WTC11 (cell line): ENCODE measurements around the gene DTX1. TPM values are rescaled to one million over a fixed set of nuclear protein-coding genes. Genes with fewer than 3 reads are reported as not detected.
A peak's percentile ranks its signal among the peaks of the same experiment; 100 is the strongest.

Experiments
- ATAC-seq: fragments of 200-7000 bp; cut with Tn5 transposase; 2 replicates; pipeline ENCODE4 v1.10.0; 2021; ENCODE audit warnings: mild to moderate bottlenecking, moderate library complexity
- CTCF ChIA-PET: fragments of 300-600 bp; sonication (Branson Sonifier 250); formaldehyde crosslinking; loops from one replicate; lab custom pipeline; 2021; ENCODE audit warnings: antibody characterized with exemption; lab: Charles Lee
- POLR2A ChIA-PET: fragments of 350-600 bp; sonication (Branson Sonifier 250); formaldehyde crosslinking; loops from one replicate; lab custom pipeline; 2021; ENCODE audit warnings: antibody characterized with exemption; lab: Charles Lee
- DNase-seq: peaks from one replicate; pipeline ENCODE4 v3.0.0; 2021; ENCODE audit warnings: low spot score
- H3K27ac Mint-ChIP-seq: 2 replicates; pipeline ENCODE4 v1.8.0; 2021; ENCODE audit warnings: mixed read lengths
- H3K27me3 Mint-ChIP-seq: 2 replicates; pipeline ENCODE4 v1.8.0; 2021; ENCODE audit warnings: low read depth, mild to moderate bottlenecking, moderate library complexity, mixed read lengths
- H3K36me3 Mint-ChIP-seq: 2 replicates; pipeline ENCODE4 v1.8.0; 2021; ENCODE audit warnings: mixed read lengths
- H3K4me1 Mint-ChIP-seq: 2 replicates; pipeline ENCODE4 v1.8.0; 2022; ENCODE audit warnings: mixed read lengths
- H3K4me3 Mint-ChIP-seq: 2 replicates; pipeline ENCODE4 v1.8.0; 2021; ENCODE audit warnings: mild to moderate bottlenecking, moderate library complexity, mixed read lengths
- H3K9me3 Mint-ChIP-seq: 2 replicates; pipeline ENCODE4 v1.8.0; 2021; ENCODE audit warnings: mixed read lengths
- CBFB ChIP-seq: sonication (generic); formaldehyde crosslinking; IDR thresholded peaks from 2 replicates; pipeline ENCODE4 v1.8.1; 2022; ENCODE audit warnings: mild to moderate bottlenecking, low read depth, missing genetic modification reagents
- CDX4 ChIP-seq: fragments of 250-450 bp; sonication (Bioruptor Pico); IDR thresholded peaks from 2 replicates; pipeline ENCODE4 v1.9.0; 2021; ENCODE audit warnings: moderate library complexity, mild to moderate bottlenecking, inconsistent platforms, borderline replicate concordance
- CREB1 ChIP-seq: sonication (generic); formaldehyde crosslinking; IDR thresholded peaks from 2 replicates; pipeline ENCODE4 v1.8.0; 2023; ENCODE audit warnings: mild to moderate bottlenecking, missing genetic modification reagents
- CTCF ChIP-seq: fragments of 200-600 bp; IDR thresholded peaks from 2 replicates; pipeline ENCODE4 v1.8.0; 2022; ENCODE audit warnings: antibody characterized with exemption
- E2F1 ChIP-seq: sonication (generic); formaldehyde crosslinking; IDR thresholded peaks from 2 replicates; pipeline ENCODE4 v1.8.0; 2022; ENCODE audit warnings: mild to moderate bottlenecking, missing genetic modification reagents
- E2F4 ChIP-seq: sonication (generic); formaldehyde crosslinking; IDR thresholded peaks from 2 replicates; pipeline ENCODE4 v1.8.1; 2022; ENCODE audit warnings: low read depth, mild to moderate bottlenecking, moderate library complexity, missing genetic modification reagents, borderline replicate concordance
- ELF4 ChIP-seq: sonication (generic); formaldehyde crosslinking; IDR thresholded peaks from 2 replicates; pipeline ENCODE4 v1.8.1; 2022; ENCODE audit warnings: low read depth, mild to moderate bottlenecking, moderate library complexity, missing genetic modification reagents
- ERG ChIP-seq: fragments of 250-450 bp; sonication (Bioruptor Pico); IDR thresholded peaks from 2 replicates; pipeline ENCODE4 v1.8.0; 2021; ENCODE audit warnings: mild to moderate bottlenecking
- IRF1 ChIP-seq: sonication (generic); formaldehyde crosslinking; IDR thresholded peaks from 2 replicates; pipeline ENCODE4 v1.8.0; 2023; ENCODE audit warnings: missing genetic modification reagents
- MAX ChIP-seq: sonication (generic); formaldehyde crosslinking; IDR thresholded peaks from 2 replicates; pipeline ENCODE4 v1.8.0; 2022; ENCODE audit warnings: mild to moderate bottlenecking, missing genetic modification reagents
- RELA ChIP-seq: sonication (generic); formaldehyde crosslinking; IDR thresholded peaks from 2 replicates; pipeline ENCODE4 v1.8.1; 2022; ENCODE audit warnings: missing genetic modification reagents, mild to moderate bottlenecking, borderline replicate concordance
- RORB ChIP-seq: fragments of 250-450 bp; sonication (Bioruptor Pico); IDR thresholded peaks from 2 replicates; pipeline ENCODE4 v1.9.0; 2021; ENCODE audit warnings: mild to moderate bottlenecking
- SOX15 ChIP-seq: fragments of 250-450 bp; sonication (Bioruptor Pico); IDR thresholded peaks from 2 replicates; pipeline ENCODE4 v1.9.0; 2021; ENCODE audit warnings: mild to moderate bottlenecking
- SP1 ChIP-seq: sonication (generic); formaldehyde crosslinking; conservative IDR thresholded peaks from 2 replicates; pipeline ENCODE4 v1.8.1; 2022; ENCODE audit warnings: missing genetic modification reagents
- STAT6 ChIP-seq: sonication (generic); formaldehyde crosslinking; conservative IDR thresholded peaks from 2 replicates; pipeline ENCODE4 v1.8.1; 2023; ENCODE audit warnings: mild to moderate bottlenecking, low read depth, missing genetic modification reagents, moderate library complexity
- TEAD4 ChIP-seq: sonication (generic); formaldehyde crosslinking; IDR thresholded peaks from 2 replicates; pipeline ENCODE4 v1.8.0; 2022; ENCODE audit warnings: mild to moderate bottlenecking, missing genetic modification reagents
- ZBTB21 ChIP-seq: sonication (generic); formaldehyde crosslinking; IDR thresholded peaks from 2 replicates; pipeline ENCODE4 v1.8.1; 2023; ENCODE audit warnings: mild to moderate bottlenecking, missing genetic modification reagents, borderline replicate concordance
- ZNF263 ChIP-seq: sonication (generic); formaldehyde crosslinking; IDR thresholded peaks from 2 replicates; pipeline ENCODE4 v1.8.1; 2022; ENCODE audit warnings: low read depth, mild to moderate bottlenecking, moderate library complexity, missing genetic modification reagents
- ZNF317 ChIP-seq: sonication (generic); formaldehyde crosslinking; IDR thresholded peaks from 2 replicates; pipeline ENCODE4 v1.8.1; 2023; ENCODE audit warnings: low read depth, mild to moderate bottlenecking, moderate library complexity, missing genetic modification reagents, borderline replicate concordance
- ZNF423 ChIP-seq: fragments of 250-450 bp; sonication (Bioruptor Pico); IDR thresholded peaks from 2 replicates; pipeline ENCODE4 v2.1.2; 2022; ENCODE audit warnings: mild to moderate bottlenecking, moderate library complexity
- total RNA-seq: library from RNA; stranded (reverse); gene quantifications from 3 replicates; pipeline ENCODE4 v1.2.3, GENCODE V29; 2021

The DTX1 gene
- total RNA-seq, 1 experiment from 2014 or later: 6.2 TPM

- Mint-ChIP-seq H3K36me3 (no peaks in the 10 kb centered on the region), H3K4me1 (peaks cover 18% of the 10 kb centered on the region), H3K9me3 (no peaks in the 10 kb centered on the region), H3K27me3 (peaks cover 26% of the 10 kb centered on the region), H3K27ac (no peak overlapping the region), H3K4me3 (peak overlapping the region; percentile 74)
- ATAC-seq (no peak), DNase-seq (no peak)
- CTCF ChIA-PET: interaction anchor here (0.5 to 8.4 kb wide), 16 partner anchors 11 to 141 kb away, joined by 3 to 181 read pairs (median 7); partner anchors contain the start of genes CFAP73, DDX54 and RITA1
- no peak for TF ChIP-seq CBFB (CRISPR knock-in tag)
- TF ChIP-seq RELA (CRISPR knock-in tag): no peak
- no peak for TF ChIP-seq IRF1 (CRISPR knock-in tag)
- no peak for TF ChIP-seq ZNF263 (CRISPR knock-in tag)
- no peak for TF ChIP-seq ERG (CRISPR knock-in tag)
- no peak for TF ChIP-seq ELF4 (CRISPR knock-in tag)
- no peak for TF ChIP-seq ZNF317
- TF ChIP-seq CREB1 (CRISPR knock-in tag): no peak
- no peak for TF ChIP-seq E2F1
- no peak for TF ChIP-seq E2F4
- no peak for TF ChIP-seq ZBTB21 (CRISPR knock-in tag)
- no peak for TF ChIP-seq RORB (CRISPR knock-in tag)
- no peak for TF ChIP-seq CDX4
- TF ChIP-seq SP1 (CRISPR knock-in tag): no peak
- TF ChIP-seq STAT6 (CRISPR knock-in tag): no peak
- TF ChIP-seq TEAD4 (CRISPR knock-in tag): no peak
- no peak for TF ChIP-seq ZNF423 (CRISPR knock-in tag)
- TF ChIP-seq SOX15 (CRISPR knock-in tag): no peak
- no peak for TF ChIP-seq CTCF
- no peak for TF ChIP-seq MAX (CRISPR knock-in tag)
- POLR2A ChIA-PET: interaction anchor here (0.8 kb wide), 1 partner anchor 31 kb away, joined by 3 read pairs; no protein-coding TSS in a partner anchor
These were observed 78.0 kb downstream of the DTX1 start for GRCh38 chr12:113134521-113134951.
